Measurements from ENCODE around the gene MXRA8.

Gene MXRA8

DNA sequence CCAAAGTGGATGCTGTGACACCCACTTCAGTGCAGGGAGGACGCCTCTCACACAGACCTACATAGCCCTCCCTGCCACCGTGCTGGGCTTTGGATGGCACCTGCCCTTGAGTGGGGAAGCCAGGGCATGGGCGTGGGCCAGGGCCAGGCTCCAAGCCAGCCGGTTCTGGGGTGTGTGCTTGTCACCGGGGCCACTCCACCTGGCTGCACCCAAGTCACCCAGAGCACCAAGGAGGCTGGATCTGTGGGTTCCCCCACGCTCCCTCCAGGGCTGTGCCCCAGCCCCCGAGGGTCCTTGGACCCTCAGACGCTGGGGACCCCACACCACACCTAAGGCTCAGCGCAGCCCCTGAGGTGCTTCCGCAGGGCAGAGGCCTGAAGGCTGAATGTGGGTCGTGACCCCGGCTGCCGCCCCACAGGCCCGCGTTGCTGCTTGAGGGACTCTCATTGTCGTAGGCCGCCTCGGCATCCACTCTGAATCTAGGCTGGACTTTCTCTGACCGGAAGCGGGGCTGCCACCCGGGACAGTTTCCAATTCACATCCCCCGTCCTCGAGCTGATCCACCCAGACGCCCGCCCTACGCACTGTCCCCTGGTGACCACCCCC, 1.5 kb downstream of the MXRA8 start:
- TF ChIP-seq ZNF274 (IDR thresholded peaks at IDR 0.05; ENCODE audit: low read depth, low read length) (no peak), SUZ12 (IDR thresholded peaks at IDR 0.05; ENCODE audit: extremely low read depth, insufficient read depth, insufficient read length) (no peak), YY1 (IDR thresholded peaks at IDR 0.05; ENCODE audit: insufficient read depth, insufficient read length) (no peak)
- DNase-seq (ENCODE audit: low read depth, low spot score): no peak
- peaks cover 29% of the 10 kb centered on the region for H3K36me3 ChIP-seq (ENCODE audit: insufficient read depth, insufficient read length, low read length)
- peak overlapping the region; percentile 71 for H3K4me3 ChIP-seq (ENCODE audit: insufficient read length, low read depth)
- no peaks in the 10 kb centered on the region for H3K27me3 ChIP-seq (ENCODE audit: insufficient read depth, insufficient read length)
- H3K9ac ChIP-seq (ENCODE audit: insufficient read length, low read depth): peak overlapping the region; percentile 80
- H3K9me3 ChIP-seq (ENCODE audit: insufficient read depth, low read length): no peaks in the 10 kb centered on the region
- H3K4me1 ChIP-seq (ENCODE audit: insufficient read depth, insufficient read length): peaks cover 31% of the 10 kb centered on the region

- Histone ChIP-seq H3K9me3 (ENCODE audit: insufficient read depth, low read length) (no peaks in the 10 kb centered on the region), H3K27me3 (ENCODE audit: insufficient read depth, insufficient read length) (no peaks in the 10 kb centered on the region), H3K9ac (ENCODE audit: insufficient read length, low read depth) (no peak overlapping the region), H3K4me3 (ENCODE audit: insufficient read length, low read depth) (peak overlapping the region; percentile 71), H3K36me3 (ENCODE audit: insufficient read depth, insufficient read length, low read length) (peaks cover 29% of the 10 kb centered on the region), H3K4me1 (ENCODE audit: insufficient read depth, insufficient read length) (peaks cover 31% of the 10 kb centered on the region)
- no peak for DNase-seq (ENCODE audit: low read depth, low spot score)
- TF ChIP-seq SUZ12 (IDR thresholded peaks at IDR 0.05; ENCODE audit: extremely low read depth, insufficient read depth, insufficient read length) (no peak), ZNF274 (IDR thresholded peaks at IDR 0.05; ENCODE audit: low read depth, low read length) (no peak), YY1 (IDR thresholded peaks at IDR 0.05; ENCODE audit: insufficient read depth, insufficient read length) (no peak)
Measured at GRCh38 chr1:1356166-1356795, 2.1 kb downstream of the MXRA8 start.

- no peak overlapping the region for H3K9ac ChIP-seq (ENCODE audit: insufficient read length, low read depth)
- peaks cover 29% of the 10 kb centered on the region for H3K36me3 ChIP-seq (ENCODE audit: insufficient read depth, insufficient read length, low read length)
- DNase-seq (ENCODE audit: low read depth, low spot score): no peak
- no peaks in the 10 kb centered on the region for H3K9me3 ChIP-seq (ENCODE audit: insufficient read depth, low read length)
- no peaks in the 10 kb centered on the region for H3K27me3 ChIP-seq (ENCODE audit: insufficient read depth, insufficient read length)
- H3K4me3 ChIP-seq (ENCODE audit: insufficient read length, low read depth): no peak overlapping the region
- peaks cover 23% of the 10 kb centered on the region for H3K4me1 ChIP-seq (ENCODE audit: insufficient read depth, insufficient read length)
- no peak for TF ChIP-seq SUZ12 (IDR thresholded peaks at IDR 0.05; ENCODE audit: extremely low read depth, insufficient read depth, insufficient read length)
- no peak for TF ChIP-seq ZNF274 (IDR thresholded peaks at IDR 0.05; ENCODE audit: low read depth, low read length)
- TF ChIP-seq YY1 (IDR thresholded peaks at IDR 0.05; ENCODE audit: insufficient read depth, insufficient read length): no peak
Measured at GRCh38 chr1:1355416-1355815, 2.9 kb downstream of the MXRA8 start.

GRCh38 chr1:1354271-1355247, 3.8 kb downstream of the MXRA8 start:
- Histone ChIP-seq H3K9me3 (ENCODE audit: insufficient read depth, low read length) (no peaks in the 10 kb centered on the region), H3K9ac (ENCODE audit: insufficient read length, low read depth) (no peak overlapping the region), H3K27me3 (ENCODE audit: insufficient read depth, insufficient read length) (no peaks in the 10 kb centered on the region), H3K36me3 (ENCODE audit: insufficient read depth, insufficient read length, low read length) (peaks cover 29% of the 10 kb centered on the region), H3K4me3 (ENCODE audit: insufficient read length, low read depth) (no peak overlapping the region), H3K4me1 (ENCODE audit: insufficient read depth, insufficient read length) (peaks cover 17% of the 10 kb centered on the region)
- TF ChIP-seq ZNF274 (IDR thresholded peaks at IDR 0.05; ENCODE audit: low read depth, low read length) (no peak), YY1 (IDR thresholded peaks at IDR 0.05; ENCODE audit: insufficient read depth, insufficient read length) (no peak), SUZ12 (IDR thresholded peaks at IDR 0.05; ENCODE audit: extremely low read depth, insufficient read depth, insufficient read length) (no peak)
- DNase-seq (ENCODE audit: low read depth, low spot score): no peak

GRCh38 chr1:1353389-1354151, 4.8 kb downstream of the MXRA8 start:
- Histone ChIP-seq H3K36me3 (ENCODE audit: insufficient read depth, insufficient read length, low read length) (peaks cover 29% of the 10 kb centered on the region), H3K27me3 (ENCODE audit: insufficient read depth, insufficient read length) (no peaks in the 10 kb centered on the region), H3K9me3 (ENCODE audit: insufficient read depth, low read length) (no peaks in the 10 kb centered on the region), H3K4me1 (ENCODE audit: insufficient read depth, insufficient read length) (peaks cover 11% of the 10 kb centered on the region), H3K9ac (ENCODE audit: insufficient read length, low read depth) (peak overlapping the region; percentile 32), H3K4me3 (ENCODE audit: insufficient read length, low read depth) (no peak overlapping the region)
- DNase-seq (ENCODE audit: low read depth, low spot score): no peak
- TF ChIP-seq ZNF274 (IDR thresholded peaks at IDR 0.05; ENCODE audit: low read depth, low read length): no peak
- no peak for TF ChIP-seq SUZ12 (IDR thresholded peaks at IDR 0.05; ENCODE audit: extremely low read depth, insufficient read depth, insufficient read length)
- no peak for TF ChIP-seq YY1 (IDR thresholded peaks at IDR 0.05; ENCODE audit: insufficient read depth, insufficient read length)

DNA sequence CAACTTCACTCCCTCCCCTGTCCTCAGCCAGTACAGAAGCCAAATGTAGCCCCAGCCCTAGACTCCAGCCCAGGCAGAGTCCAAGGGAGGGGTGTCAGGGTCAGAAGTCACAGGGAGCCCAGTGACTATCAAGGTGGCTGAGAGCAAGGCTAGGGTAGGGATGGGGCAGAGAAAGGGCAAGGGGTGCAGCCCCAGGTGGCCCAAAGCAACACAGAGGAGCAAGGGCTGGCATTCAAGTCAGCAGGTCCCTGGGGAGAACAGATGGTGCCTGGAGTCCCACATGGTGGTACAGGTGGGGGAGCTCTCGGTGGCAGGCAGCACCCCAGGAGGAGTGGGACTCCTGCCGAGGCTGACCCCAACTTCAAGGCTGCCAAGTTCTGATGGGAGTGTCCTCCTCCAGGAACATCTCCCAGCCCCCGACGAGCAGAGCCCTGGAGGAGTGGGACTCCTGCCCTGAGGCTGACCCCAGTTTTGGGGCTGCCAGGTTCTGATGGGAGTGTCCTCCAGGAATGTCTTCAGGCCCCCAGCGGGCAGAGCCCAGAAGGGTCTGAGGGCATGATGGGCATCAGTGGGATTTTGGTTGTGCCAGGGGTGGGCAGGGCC, 5.5 kb downstream of the MXRA8 start:
- no peaks in the 10 kb centered on the region for H3K9me3 ChIP-seq (ENCODE audit: insufficient read depth, low read length)
- H3K4me1 ChIP-seq (ENCODE audit: insufficient read depth, insufficient read length): peaks cover 11% of the 10 kb centered on the region
- no peak for TF ChIP-seq ZNF274 (IDR thresholded peaks at IDR 0.05; ENCODE audit: low read depth, low read length)
- no peak for TF ChIP-seq SUZ12 (IDR thresholded peaks at IDR 0.05; ENCODE audit: extremely low read depth, insufficient read depth, insufficient read length)
- TF ChIP-seq YY1 (IDR thresholded peaks at IDR 0.05; ENCODE audit: insufficient read depth, insufficient read length): no peak
- H3K27me3 ChIP-seq (ENCODE audit: insufficient read depth, insufficient read length): no peaks in the 10 kb centered on the region
- no peak overlapping the region for H3K4me3 ChIP-seq (ENCODE audit: insufficient read length, low read depth)
- peaks cover 29% of the 10 kb centered on the region for H3K36me3 ChIP-seq (ENCODE audit: insufficient read depth, insufficient read length, low read length)
- no peak overlapping the region for H3K9ac ChIP-seq (ENCODE audit: insufficient read length, low read depth)
- no peak for DNase-seq (ENCODE audit: low read depth, low spot score)

Measured in NT2/D1 (cell line).